Activated CD8-positive, alpha-beta T cell treated with anti-CD3 and anti-CD28 coated beads for 36 hours (primary cell): ENCODE data around the gene RB1. TPM values are rescaled to one million over a fixed set of nuclear protein-coding genes. Genes with fewer than 3 reads are reported as not detected.
A peak's percentile ranks its signal among the peaks of the same experiment; 100 is the strongest.

Experiments used
- ATAC-seq: fragments of 200-7000 bp; cut with Tn5 transposase; one replicate; pipeline ENCODE4 v1.10.0; 2021; ENCODE audit warnings: mild to moderate bottlenecking, moderate library complexity
- CTCF ChIA-PET: fragments of 350-600 bp; sonication (Branson Sonifier 250); formaldehyde crosslinking; loops from one replicate; lab custom pipeline; 2021; ENCODE audit warnings: antibody characterized with exemption; lab: Charles Lee
- POLR2A ChIA-PET: fragments of 350-600 bp; sonication (Branson Sonifier 250); formaldehyde crosslinking; loops from one replicate; lab custom pipeline; 2021; ENCODE audit warnings: antibody characterized with exemption; lab: Charles Lee
- DNase-seq: peaks from one replicate; pipeline ENCODE4 v3.0.0-alpha.2; 2020
- H3K27ac Mint-ChIP-seq: one replicate; pipeline ENCODE4 v1.8.0; 2021; ENCODE audit warnings: mild to moderate bottlenecking, mixed read lengths
- H3K27me3 Mint-ChIP-seq: one replicate; pipeline ENCODE4 v1.8.0; 2021; ENCODE audit warnings: mixed read lengths
- H3K36me3 Mint-ChIP-seq: one replicate; pipeline ENCODE4 v1.8.0; 2021; ENCODE audit warnings: low read depth, mixed read lengths
- H3K4me1 Mint-ChIP-seq: one replicate; pipeline ENCODE4 v1.8.0; 2021; ENCODE audit warnings: low read depth, mixed read lengths
- H3K4me3 Mint-ChIP-seq: one replicate; pipeline ENCODE4 v1.8.0; 2021; ENCODE audit warnings: mild to moderate bottlenecking, moderate library complexity, mixed read lengths
- H3K9me3 Mint-ChIP-seq: one replicate; pipeline ENCODE4 v1.8.0; 2021; ENCODE audit warnings: mixed read lengths
- CTCF ChIP-seq: fragments of 200-600 bp; IDR thresholded peaks from one replicate; pipeline ENCODE4 v1.8.0; 2022; ENCODE audit warnings: antibody characterized with exemption, mild to moderate bottlenecking
- intact Hi-C: fragments of 100-400 bp; cut with micrococcal nuclease; formaldehyde crosslinking; loops from one replicate; pipeline ENCODE4 v1.10.0; 2022
- total RNA-seq, 2 experiments: library from RNA; stranded (reverse); gene quantifications; one replicate each; pipeline ENCODE4 v1.2.3, GENCODE V29; 2021

RB1 gene
- total RNA-seq, 2 experiments from 2014 or later = 26.4 to 29.2 TPM

- ChIA-PET POLR2A (interaction anchor here (0.9 kb wide), 1 partner anchor 13 kb away, joined by 3 read pairs; no protein-coding TSS in a partner anchor), CTCF (interaction anchor here (0.7 to 1.0 kb wide), 3 partner anchors 14 to 148 kb away, joined by 3 to 4 read pairs (median 3); no protein-coding TSS in a partner anchor)
- no peak for TF ChIP-seq CTCF
- Mint-ChIP-seq H3K27ac (no peak overlapping the region), H3K36me3 (no peaks in the 10 kb centered on the region), H3K4me1 (peaks cover 10% of the 10 kb centered on the region), H3K9me3 (no peaks in the 10 kb centered on the region), H3K27me3 (no peaks in the 10 kb centered on the region), H3K4me3 (no peak overlapping the region)
- DNase-seq (no peak), ATAC-seq (peak; percentile 34)
- intact Hi-C loops = no loop called here
These were observed 28.0 kb upstream of the RB1 start for GRCh38 chr13:48275507-48275906.

- intact Hi-C loops = no loop called here
- H3K4me1 Mint-ChIP-seq = peaks cover 7% of the 10 kb centered on the region
- ATAC-seq (no peak), DNase-seq (no peak)
- H3K4me3 Mint-ChIP-seq = no peak overlapping the region
- no peak for TF ChIP-seq CTCF
- ChIA-PET CTCF (no interaction called here), POLR2A (no interaction called here)
- no peaks in the 10 kb centered on the region for H3K36me3 Mint-ChIP-seq
- no peak overlapping the region for H3K27ac Mint-ChIP-seq
- no peaks in the 10 kb centered on the region for H3K27me3 Mint-ChIP-seq
- no peaks in the 10 kb centered on the region for H3K9me3 Mint-ChIP-seq
These were observed 24.7 kb upstream of the RB1 start for GRCh38 chr13:48278806-48279205.

- no peaks in the 10 kb centered on the region for H3K4me1 Mint-ChIP-seq
- no peak overlapping the region for H3K27ac Mint-ChIP-seq
- DNase-seq (no peak), ATAC-seq (no peak)
- ChIA-PET POLR2A (no interaction called here), CTCF (no interaction called here)
- intact Hi-C loops = no loop called here
- H3K36me3 Mint-ChIP-seq = no peaks in the 10 kb centered on the region
- no peak overlapping the region for H3K4me3 Mint-ChIP-seq
- TF ChIP-seq CTCF = no peak
- H3K9me3 Mint-ChIP-seq = no peaks in the 10 kb centered on the region
- H3K27me3 Mint-ChIP-seq = no peaks in the 10 kb centered on the region
These were observed 22.0 kb upstream of the RB1 start for GRCh38 chr13:48281556-48281955.

GRCh38 chr13:48291730-48292129 lies 11.8 kb upstream of the RB1 start:
- DNase-seq (no peak), ATAC-seq (no peak)
- Mint-ChIP-seq H3K27ac (no peak overlapping the region), H3K4me1 (peaks cover 5% of the 10 kb centered on the region), H3K36me3 (no peaks in the 10 kb centered on the region), H3K4me3 (no peak overlapping the region), H3K9me3 (no peaks in the 10 kb centered on the region), H3K27me3 (peaks cover 7% of the 10 kb centered on the region)
- no peak for TF ChIP-seq CTCF
- ChIA-PET POLR2A (interaction anchor here (0.6 to 1.4 kb wide), 2 partner anchors 11 to 115 kb away, joined by 3 to 4 read pairs; no protein-coding TSS in a partner anchor), CTCF (interaction anchor here (0.6 to 2.4 kb wide), 5 partner anchors 11 to 165 kb away, joined by 3 to 8 read pairs (median 4); no protein-coding TSS in a partner anchor)
- intact Hi-C loops = no loop called here

- H3K4me1 Mint-ChIP-seq = peaks cover 6% of the 10 kb centered on the region
- H3K27ac Mint-ChIP-seq = no peak overlapping the region
- no peak for TF ChIP-seq CTCF
- peaks cover 7% of the 10 kb centered on the region for H3K27me3 Mint-ChIP-seq
- ChIA-PET POLR2A (no interaction called here), CTCF (interaction anchor here (1.2 to 1.3 kb wide), 2 partner anchors 8 to 54 kb away, joined by 4 read pairs; no protein-coding TSS in a partner anchor)
- ATAC-seq (no peak), DNase-seq (no peak)
- H3K36me3 Mint-ChIP-seq = no peaks in the 10 kb centered on the region
- intact Hi-C loops = no loop called here
- no peak overlapping the region for H3K4me3 Mint-ChIP-seq
- H3K9me3 Mint-ChIP-seq = no peaks in the 10 kb centered on the region
These were observed 10.9 kb upstream of the RB1 start for GRCh38 chr13:48292650-48293049.
